ENCODE results near the gene VSTM2B.

The VSTM2B gene

DNA sequence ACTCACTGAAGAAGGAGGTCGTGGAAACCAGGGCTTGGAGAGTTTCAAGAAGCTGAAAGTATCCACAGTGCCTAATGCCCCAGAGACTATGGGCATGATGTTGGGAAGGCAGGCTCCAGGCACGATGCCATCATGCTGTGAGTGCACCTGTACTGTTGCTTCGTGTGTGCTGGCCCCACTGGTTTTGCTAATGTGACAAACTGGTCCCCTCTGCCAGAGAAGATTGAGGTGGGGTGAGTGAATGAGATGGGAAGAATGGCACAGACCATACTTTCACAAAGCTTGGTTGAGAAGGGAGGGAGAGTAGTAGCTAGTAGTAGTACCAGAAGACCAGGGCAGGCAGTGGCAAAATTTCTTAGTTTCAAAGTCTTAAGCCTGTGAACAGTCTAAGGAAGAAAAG, 61.3 kb downstream of the VSTM2B start:
- DNase-seq (ENCODE audit: low read depth in 1 of 2, low spot score in 1 of 2): no peak

DNA sequence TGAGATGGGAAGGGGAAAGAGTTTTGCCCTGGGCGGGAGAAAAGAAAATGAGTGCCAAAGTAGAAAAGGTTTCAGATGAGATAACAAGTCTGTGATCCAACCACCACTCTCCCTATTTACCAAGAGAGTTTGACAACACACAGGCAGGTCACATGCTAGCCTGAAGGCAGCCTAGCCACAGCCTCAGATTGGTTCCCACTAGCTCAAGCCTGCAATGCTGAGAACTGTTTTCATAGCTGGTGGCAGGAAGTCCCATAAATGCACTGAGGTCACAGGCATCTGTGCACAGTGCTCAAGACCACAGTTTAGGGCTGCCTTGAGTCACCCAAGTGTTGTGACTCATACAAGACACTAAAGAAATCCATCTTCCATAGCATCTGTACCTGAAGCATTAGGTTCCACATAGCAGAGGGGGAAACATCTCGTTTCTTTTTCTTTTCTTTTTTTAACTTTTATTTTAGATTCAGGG, 61.8 kb downstream of the VSTM2B start:
- peak in 1 of 2 donors; percentile 31 for DNase-seq (ENCODE audit: low read depth in 1 of 2, low spot score in 1 of 2)

DNA sequence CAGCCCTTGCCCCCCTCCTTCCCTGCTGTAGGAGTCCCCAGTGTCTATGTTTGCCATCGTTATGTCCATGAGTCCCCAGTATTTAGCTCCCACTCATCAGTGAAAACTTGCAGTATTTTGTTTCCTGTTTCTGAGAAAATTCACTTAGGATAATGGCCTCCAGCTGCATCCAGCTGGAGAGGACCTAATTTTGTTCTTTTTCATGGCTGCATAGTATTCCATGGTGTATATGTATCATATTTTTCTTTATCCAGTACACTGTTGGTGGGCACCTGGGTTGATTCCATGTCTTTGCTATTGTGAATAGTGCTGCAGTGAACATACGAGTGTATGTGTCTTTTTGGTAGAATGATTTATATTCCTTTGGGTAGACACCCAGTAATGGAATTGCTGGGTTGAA, 62.3 kb downstream of the VSTM2B start:
- DNase-seq (ENCODE audit: low read depth in 1 of 2, low spot score in 1 of 2): no peak

DNA sequence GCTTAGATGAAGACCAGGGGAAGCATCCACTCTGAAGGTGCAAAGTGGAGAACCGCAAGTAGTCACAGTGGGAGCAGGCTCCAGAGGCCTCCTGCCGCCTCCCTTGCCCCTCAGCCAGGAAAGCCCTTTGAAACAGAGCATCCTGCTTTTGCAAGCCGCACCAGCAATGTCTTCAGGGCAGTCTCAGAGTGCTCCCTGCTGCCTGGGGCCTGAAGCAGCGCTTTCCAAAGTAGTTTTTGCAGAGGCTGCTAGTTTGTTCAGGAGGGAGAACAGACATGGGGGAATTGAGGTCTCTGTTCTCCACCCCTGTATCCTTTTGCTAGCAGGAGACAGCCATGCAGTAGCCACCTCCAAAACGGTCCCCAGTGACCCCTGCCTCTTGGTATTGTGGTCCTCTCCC, 64.5 kb downstream of the VSTM2B start:
- no peak for DNase-seq (ENCODE audit: low read depth in 1 of 2, low spot score in 1 of 2)

DNA sequence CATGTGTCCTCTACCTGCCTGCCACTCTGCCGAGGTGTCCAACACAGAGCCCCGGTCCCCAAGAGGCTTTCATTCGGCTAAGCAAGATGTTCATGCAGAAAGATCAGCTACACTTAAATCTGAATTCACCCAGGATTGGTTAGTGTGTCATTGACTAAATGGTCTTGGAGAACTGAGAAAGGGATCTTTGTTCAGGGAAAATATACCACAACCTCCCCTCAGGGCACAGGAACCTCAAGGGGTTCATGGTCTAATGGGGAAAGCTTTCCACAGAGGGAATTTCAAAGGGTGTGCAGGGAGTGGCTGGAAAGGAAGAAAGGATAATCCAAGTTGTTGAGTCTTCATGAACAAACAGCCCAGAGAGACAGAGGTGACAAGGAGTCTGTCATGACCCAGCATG, 65.9 kb downstream of the VSTM2B start:
- no peak for DNase-seq (ENCODE audit: low read depth in 1 of 2, low spot score in 1 of 2)

DNA sequence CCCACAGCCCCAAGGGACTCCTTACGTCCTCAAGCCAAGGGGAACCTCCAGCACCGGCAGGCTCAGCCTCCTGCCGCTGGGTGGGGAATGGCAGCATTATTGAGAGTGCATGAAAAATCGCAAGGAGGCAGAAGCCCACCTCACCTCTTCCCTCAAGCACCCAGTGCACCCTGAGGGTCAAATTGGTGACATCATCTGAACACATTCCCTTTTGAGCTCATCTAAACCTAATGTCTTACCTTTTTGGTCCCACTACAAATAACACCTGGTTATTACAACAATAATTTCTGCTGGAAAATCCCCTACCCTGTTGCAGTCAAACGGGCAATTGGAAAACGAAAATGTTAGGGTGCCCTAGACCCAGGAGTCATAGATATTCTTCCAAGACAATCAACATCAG, 68.1 kb downstream of the VSTM2B start:
- no peak for DNase-seq (ENCODE audit: low read depth in 1 of 2, low spot score in 1 of 2)

DNA sequence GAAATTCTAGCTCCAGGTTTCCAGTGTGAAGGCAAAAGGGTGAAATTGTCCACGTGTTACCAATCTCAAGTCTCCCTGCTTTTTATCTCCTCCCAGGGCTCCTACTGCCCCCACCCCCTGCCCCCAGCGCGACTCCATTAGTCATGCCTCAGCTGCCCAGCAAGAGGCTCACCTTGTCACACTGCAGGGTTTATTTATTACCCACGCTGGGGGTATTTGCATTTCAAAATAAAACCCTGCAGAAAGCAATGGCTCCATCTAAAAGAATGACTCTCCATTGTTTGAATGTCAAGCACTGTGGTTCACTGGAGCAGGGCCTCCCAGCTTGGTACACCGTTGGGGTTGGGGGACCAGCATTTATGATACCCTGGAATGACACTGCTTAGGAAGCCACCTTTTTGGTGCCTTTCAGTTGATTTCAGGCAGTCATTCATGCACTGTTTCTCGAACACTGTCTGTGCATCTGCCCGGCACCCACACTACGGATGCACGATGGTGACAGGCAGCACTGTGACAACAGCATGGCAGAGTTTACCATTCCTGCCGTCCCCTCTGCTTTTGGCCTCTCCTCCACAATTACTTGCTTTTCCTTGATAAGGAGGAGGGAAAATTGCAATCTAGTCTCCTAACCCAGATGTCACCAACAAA, 70.4 kb downstream of the VSTM2B start:
- DNase-seq (ENCODE audit: low read depth in 1 of 2, low spot score in 1 of 2): no peak

DNA sequence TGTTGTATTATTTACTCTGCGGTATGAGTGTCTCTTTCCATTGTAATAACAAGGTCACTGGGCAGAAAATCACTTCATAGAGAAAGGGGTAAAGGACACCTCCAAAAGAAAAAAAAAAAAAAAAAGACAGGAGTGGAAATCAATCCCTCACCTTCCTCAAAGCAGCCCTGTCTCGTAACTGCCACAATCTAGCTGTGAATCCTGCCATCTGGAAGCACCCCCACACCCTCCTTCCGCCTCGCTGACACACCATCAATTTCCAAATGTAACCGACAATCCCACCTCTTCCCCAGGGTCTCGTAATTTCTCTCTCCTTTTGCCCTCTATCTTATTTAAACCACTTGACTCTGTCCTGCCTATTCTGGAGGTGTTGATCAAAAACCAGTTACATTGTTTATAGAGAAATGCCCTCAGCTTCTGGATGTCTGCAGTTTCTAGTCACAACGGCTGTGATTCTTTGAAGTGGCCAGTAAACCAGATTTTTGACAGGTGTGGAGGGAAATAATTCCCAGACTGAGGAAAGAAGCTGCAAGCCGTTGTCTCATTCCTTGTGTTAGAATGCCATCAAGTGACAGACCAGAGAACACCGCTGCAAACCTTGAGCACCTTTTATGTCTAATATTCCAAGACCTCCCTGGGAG, 71.2 kb downstream of the VSTM2B start:
- DNase-seq (ENCODE audit: low read depth in 1 of 2, low spot score in 1 of 2): no peak

DNA sequence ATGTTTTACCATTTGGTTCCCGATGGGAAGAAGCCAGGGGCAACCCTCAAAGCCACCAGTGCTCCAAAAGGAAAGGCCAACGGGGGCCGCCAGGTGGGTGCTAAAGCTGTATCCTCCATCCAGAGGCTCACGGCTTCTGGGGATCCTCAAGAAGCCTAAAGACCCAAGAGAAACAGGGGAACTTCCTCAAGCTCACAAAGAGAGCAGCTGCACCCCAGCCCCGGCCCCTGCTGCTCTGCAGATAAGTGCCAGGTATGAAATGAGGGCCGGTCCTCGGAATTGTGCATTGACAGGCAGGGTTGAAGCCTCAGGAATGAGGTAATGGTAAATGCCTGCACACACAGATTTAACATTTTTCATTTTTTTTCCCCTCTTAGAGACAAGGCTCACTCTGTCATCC, 72.2 kb downstream of the VSTM2B start:
- DNase-seq (ENCODE audit: low read depth in 1 of 2, low spot score in 1 of 2): no peak

DNA sequence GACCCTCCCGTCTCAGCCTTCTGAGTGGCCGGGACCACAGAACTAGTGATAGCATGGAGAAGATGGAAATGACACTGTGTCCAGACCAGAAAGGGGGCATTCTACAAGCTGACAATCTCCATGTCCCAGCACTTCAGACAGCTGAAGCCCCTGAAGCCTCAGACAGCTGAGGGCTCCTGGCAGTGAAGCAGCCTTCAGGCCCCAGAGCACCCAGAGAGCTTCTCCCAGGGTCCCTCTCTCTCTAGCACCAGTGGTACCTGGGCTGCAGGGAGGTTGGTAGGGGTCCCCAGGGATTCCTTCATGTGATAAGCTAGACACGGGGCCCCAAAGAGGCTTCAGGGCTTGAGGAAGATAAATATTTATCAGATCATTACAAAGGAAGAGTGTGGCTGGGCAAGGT, 72.7 kb downstream of the VSTM2B start:
- DNase-seq (ENCODE audit: low read depth in 1 of 2, low spot score in 1 of 2): no peak

DNA sequence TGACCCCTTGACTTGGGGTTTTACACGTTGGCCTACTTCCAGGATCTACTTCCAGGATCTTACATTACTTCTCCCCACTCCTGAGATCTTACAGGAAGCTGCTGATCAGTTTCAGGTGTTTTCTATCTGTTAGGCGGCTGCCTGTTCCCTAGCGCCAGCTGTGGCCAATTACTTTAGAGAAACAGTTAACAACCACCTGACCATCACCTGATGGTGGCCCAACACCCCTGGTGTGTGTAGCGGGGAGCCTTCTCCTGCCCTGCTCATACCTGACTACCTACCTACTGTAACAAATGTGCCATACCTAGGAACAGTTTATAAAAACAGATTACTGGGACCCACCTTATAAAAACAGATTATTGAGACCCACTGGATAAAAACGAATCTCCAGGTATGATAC, 77.5 kb downstream of the VSTM2B start:
- no peak for DNase-seq (ENCODE audit: low read depth in 1 of 2, low spot score in 1 of 2)

DNA sequence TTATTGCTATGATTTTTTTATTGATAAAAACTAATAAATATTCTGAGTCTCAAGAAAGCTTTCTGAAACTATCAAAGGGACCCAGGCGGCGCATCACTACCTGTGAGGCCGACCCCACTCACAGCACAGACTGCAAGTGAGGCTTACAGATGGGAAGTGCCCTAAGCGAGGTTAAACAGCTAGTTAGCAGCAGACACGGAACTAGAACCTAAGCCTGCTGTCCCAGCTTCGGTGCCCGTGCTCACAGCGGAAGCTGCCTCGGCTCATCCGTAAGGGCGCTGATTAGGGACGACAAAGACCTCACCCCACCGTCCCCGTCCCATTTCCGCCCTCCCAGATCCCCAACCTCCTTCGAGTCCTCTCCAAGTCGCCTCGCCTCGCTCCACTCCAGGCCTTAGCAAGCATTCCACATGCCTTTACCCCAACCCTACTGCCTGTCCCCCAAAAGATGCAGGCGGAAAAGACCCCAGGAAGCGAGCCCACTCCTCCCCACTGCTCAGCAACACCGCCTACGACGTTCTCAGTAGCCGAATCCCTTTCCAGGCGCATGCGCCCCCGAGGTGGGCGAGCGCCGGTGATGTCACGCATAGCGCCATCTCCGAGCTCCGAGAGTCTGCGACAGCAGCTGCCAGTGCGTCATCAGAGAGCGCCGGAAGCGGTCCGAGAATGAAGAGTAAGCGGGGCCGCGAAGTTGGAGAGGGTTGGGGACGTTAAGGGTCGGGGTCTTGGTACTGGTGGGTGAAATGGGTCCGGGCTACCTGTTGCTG, 80.0 kb downstream of the VSTM2B start, which contains the start of gene POP4:
Gene POP4 (plus strand): TSS at position 631 of the 767 bp plus-strand sequence. CDS start 36 bp downstream, at position 667.
- peak; percentile 96 to 97 for DNase-seq (ENCODE audit: low read depth in 1 of 2, low spot score in 1 of 2)

DNA sequence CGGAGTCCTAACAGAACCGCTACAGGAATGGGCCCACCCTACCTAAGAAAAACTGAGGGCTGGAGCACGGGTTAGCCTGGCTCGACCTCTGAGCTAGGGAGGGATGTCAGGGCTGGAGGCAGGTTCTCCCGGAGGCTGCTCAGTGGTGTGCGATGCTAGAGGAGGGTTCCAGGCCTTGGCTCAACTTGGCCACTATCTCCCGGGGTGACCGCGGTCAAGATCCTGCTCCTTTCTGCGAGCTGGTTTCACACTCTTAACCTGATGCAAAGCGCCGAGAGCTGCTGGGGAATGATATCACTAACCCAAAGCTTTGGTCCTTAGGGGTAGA, 80.6 kb downstream of the VSTM2B start:
- no peak for DNase-seq (ENCODE audit: low read depth in 1 of 2, low spot score in 1 of 2)

DNA sequence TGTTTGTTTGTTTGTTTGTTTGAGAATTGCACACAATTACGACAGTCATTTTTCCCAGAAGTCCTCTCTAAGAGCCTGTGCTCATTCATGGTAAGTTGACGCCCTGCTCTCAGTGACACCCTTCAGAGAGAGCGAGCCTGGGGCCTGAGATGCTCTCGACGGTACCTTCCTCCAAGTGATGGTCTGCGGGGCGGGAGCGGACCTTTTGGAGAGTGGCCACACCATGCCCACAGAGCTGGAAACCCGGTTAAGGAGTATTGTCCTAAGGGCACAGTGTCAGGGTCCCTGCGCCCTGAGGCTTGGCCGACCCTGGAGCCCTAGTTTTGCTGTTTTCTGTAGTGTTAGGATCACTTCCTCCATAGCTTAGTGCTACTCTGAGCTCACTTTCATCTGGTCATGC, 83.8 kb downstream of the VSTM2B start:
- no peak for DNase-seq (ENCODE audit: low read depth in 1 of 2, low spot score in 1 of 2)

DNA sequence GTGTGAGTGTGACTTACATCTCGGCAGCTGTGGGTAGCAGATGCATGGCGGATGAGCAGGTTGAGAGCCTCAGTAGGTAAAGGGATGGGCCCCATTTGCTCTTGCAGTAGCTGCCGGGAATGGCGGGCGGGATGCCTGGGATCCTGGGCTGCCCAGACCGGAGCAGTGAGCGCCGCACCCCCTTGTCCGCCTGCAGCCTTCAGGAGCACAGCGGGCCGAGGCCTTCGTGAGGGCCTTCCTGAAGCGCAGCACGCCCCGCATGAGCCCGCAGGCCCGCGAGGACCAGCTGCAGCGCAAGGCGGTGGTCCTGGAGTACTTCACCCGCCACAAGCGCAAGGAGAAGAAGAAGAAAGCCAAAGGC, 84.4 kb downstream of the VSTM2B start:
- no peak for DNase-seq (ENCODE audit: low read depth in 1 of 2, low spot score in 1 of 2)

DNA sequence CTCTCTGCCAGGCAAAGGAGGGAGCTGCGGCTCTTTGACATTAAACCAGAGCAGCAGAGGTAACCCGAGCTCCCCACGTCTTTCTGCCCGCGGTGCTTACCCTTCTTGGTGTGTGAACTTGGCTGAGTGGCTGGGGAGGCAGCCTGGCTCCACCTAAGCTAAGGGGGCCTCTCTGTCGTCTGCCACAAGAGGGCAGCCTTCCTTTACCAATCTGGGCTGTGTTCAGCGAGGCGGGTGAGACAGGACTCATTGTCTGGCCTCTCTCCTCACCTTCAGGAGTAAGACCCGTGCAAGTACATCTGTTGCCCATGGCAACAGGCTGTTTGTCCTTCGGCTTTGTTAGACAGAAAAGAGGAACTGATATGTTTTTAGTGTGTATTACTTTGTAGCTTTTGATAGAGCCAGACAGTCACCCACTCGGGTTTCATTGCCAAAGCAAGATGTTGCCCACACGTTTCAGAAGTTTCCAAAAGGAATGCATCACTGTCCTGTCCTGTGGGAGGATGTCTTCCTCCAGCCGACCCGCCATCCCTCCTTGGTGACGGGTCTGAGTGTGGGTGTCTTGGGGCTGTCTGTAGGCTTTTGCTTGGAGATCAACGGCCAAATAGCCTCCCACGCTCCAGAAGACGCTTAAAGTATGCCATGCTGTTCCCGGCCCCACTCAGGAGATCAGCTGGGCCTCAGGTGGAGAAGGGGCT, 84.9 kb downstream of the VSTM2B start:
- peak; percentile 65 to 71 for DNase-seq (ENCODE audit: low read depth in 1 of 2, low spot score in 1 of 2)

DNA sequence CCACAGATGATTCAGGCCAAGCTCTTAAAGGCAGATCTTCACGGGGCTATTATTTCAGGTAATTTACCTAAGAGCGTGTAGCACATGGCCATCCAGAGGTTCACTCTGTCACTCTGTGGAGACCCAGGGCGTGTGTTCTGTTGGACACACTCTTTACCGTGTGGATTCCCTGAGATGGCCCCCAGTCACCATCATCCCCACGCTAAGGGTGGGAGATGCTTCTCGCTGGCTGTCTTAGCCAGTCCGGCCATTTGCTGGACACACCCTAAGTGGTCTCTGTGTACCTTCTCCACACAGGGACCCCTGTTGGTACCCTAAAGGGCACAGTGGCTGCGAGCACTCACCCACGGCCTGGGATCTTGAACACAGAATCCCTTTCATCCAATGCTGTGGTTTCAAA, 86.3 kb downstream of the VSTM2B start:
- no peak for DNase-seq (ENCODE audit: low read depth in 1 of 2, low spot score in 1 of 2)

DNA sequence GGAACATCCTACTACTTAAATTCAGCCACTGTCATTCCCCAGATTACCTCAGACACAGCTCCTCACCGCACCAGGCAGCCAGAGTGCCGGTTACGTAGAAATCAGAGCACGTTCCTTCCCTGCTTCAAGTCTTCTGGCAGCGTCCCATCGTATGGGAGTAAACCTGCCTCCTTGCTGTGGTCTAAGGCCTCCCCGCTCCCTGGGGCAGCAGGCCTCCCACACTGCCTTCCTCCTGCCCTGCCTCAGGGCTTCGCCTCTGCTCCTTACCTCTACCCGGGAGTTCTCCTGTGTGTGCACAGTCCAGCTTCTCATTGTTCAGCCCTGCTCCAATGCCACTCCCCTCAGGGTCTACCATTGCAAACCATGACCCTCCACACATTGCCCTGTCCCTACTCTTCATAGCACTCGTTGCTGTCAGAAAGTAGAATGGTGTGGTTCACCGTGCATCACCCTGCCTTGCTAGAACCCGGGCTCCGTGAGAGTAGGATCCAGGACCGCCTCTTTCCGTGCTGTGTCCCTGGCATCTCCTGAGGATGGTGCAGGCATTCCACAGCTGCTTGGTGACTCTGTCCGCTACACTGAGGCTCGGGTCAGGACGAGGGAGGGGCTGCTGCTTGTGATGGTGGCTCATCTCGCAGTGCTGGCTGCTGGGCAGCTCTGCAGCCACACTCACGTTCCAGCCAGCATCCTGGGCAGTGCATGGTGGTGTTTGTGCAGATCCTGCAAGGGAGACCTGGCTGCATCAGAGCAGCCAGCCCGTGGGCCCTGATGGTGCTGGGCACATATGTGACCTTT, 87.2 kb downstream of the VSTM2B start:
- DNase-seq (ENCODE audit: low read depth in 1 of 2, low spot score in 1 of 2): no peak

DNA sequence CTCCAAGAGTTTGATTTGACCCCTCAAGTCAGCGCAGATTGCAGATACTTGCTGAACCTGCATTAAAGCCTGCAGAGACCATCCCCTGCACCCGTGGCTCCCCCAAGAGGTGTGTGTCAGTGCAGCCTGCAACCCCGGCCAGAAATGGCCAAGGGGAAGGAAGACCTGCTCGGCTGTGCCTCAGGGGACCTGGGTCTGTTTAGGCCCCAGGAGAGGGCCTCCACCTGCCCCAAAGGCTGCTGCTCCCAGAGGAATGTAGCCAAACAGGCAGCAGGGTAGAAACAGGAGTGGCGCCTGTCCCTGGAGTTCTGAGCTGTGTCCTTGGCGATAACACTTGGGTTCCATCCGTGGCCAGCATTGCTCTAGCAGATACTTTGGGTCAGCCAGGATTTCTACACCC, 88.3 kb downstream of the VSTM2B start:
- no peak for DNase-seq (ENCODE audit: low read depth in 1 of 2, low spot score in 1 of 2)
